ENCODE data around the gene DCLRE1B. TPM values are rescaled to one million over a fixed set of nuclear protein-coding genes. Genes with fewer than 3 reads are reported as not detected.

DCLRE1B gene
- polyA plus RNA-seq, 1 donor from 2014 or later = 3.6 TPM

Other genes starting within 250 kb of the DCLRE1B start
- 16.7 TPM for gene PHTF1, start 145.8 kb upstream of the DCLRE1B start, polyA plus RNA-seq
- 36.6 TPM for gene RSBN1, start 92.8 kb upstream of the DCLRE1B start, polyA plus RNA-seq
- 41.1 TPM for gene PTPN22, start 33.6 kb upstream of the DCLRE1B start, polyA plus RNA-seq
- not detected for gene BCL2L15, start 17.7 kb upstream of the DCLRE1B start, polyA plus RNA-seq
- gene AP4B1, start 527 bp upstream of the DCLRE1B start, polyA plus RNA-seq = 13.2 TPM
- gene HIPK1, start 24.0 kb downstream of the DCLRE1B start, polyA plus RNA-seq = 6.1 TPM
- gene OLFML3, start 74.1 kb downstream of the DCLRE1B start, polyA plus RNA-seq = not detected
- not detected for gene SYT6, start 248.5 kb downstream of the DCLRE1B start, polyA plus RNA-seq

Measured in IgD-negative memory B cell (primary cell).